KOPT-K1 (cell line): ENCODE measurements around the gene OBSL1.

ENCODE experiments used
- H3K27ac ChIP-seq: fragments of 200-600 bp; sonication (generic); 2 replicates; pipeline ENCODE4 v1.5.1; 2016; ENCODE audit warnings: antibody characterized with exemption, mild to moderate bottlenecking, low read depth, low read length; ENCODE audit not compliant: poor library complexity, severe bottlenecking
- H3K36me3 ChIP-seq: fragments of 200-600 bp; sonication (generic); 2 replicates; pipeline ENCODE4 v1.5.1; 2017; ENCODE audit warnings: antibody characterized with exemption, mild to moderate bottlenecking, low read length, moderate library complexity; ENCODE audit not compliant: insufficient read depth
- H3K9me3 ChIP-seq: fragments of 200-600 bp; sonication (generic); 2 replicates; pipeline ENCODE4 v1.5.1; 2017; ENCODE audit warnings: antibody characterized with exemption, low read length, mild to moderate bottlenecking; ENCODE audit not compliant: insufficient read depth, poor library complexity, severe bottlenecking

Gene OBSL1

GRCh38 chr2:219575566-219576504 is 4.5 kb upstream of the OBSL1 start:
- Histone ChIP-seq H3K27ac (no peak overlapping the region), H3K9me3 (no peaks in the 10 kb centered on the region)

DNA sequence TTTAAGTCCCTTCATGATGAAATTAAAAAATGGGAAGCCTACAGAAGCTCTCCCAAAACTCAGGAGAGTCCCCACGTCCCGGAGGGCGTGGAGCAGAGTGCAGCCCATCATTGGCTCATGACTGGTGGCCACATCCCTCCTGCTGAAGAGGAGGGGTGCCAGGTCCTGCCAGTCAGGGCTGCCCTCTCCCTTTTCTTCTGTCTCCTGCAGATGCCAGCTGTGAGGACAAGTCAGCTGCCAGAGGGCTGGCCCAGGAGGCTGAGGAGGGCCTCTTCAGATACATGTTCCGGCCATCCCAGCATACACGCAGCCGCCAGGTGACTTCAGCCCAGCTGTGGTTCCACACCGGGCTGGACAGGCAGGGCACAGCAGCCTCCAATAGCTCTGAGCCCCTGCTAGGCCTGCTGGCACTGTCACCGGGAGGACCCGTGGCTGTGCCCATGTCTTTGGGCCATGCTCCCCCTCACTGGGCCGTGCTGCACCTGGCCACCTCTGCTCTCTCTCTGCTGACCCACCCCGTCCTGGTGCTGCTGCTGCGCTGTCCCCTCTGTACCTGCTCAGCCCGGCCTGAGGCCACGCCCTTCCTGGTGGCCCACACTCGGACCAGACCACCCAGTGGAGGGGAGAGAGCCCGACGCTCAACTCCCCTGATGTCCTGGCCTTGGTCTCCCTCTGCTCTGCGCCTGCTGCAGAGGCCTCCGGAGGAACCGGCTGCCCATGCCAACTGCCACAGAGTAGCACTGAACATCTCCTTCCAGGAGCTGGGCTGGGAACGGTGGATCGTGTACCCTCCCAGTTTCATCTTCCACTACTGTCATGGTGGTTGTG is 3.4 kb upstream of the OBSL1 start:
- Histone ChIP-seq H3K27ac (no peak overlapping the region), H3K36me3 (no peaks in the 10 kb centered on the region), H3K9me3 (no peaks in the 10 kb centered on the region)

More at GRCh38 chr2:219575566-219576504, 4.5 kb upstream of the OBSL1 start:
- H3K36me3 ChIP-seq: no peaks in the 10 kb centered on the region

DNA sequence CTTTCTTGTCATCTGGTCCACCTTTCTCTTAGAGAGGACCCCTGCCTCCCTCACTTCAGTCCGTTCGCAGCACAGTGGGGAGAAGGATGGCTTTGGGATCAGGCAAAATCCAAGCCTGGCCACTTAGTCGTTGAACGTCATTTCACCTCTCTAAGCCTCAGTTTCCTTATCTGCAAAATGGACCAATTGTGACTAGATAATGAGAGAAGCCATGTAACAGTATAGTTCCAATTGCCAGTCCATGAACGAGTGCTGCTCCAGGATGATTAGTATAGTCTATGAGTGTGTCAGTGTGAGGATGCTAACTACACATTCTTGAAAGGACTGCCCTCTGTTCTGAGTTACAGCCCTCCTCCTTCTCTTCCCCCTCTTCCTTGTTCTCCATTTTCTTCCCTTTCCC is 1.8 kb upstream of the OBSL1 start:
- H3K9me3 ChIP-seq: no peaks in the 10 kb centered on the region
- H3K36me3 ChIP-seq: no peaks in the 10 kb centered on the region
- no peak overlapping the region for H3K27ac ChIP-seq

DNA sequence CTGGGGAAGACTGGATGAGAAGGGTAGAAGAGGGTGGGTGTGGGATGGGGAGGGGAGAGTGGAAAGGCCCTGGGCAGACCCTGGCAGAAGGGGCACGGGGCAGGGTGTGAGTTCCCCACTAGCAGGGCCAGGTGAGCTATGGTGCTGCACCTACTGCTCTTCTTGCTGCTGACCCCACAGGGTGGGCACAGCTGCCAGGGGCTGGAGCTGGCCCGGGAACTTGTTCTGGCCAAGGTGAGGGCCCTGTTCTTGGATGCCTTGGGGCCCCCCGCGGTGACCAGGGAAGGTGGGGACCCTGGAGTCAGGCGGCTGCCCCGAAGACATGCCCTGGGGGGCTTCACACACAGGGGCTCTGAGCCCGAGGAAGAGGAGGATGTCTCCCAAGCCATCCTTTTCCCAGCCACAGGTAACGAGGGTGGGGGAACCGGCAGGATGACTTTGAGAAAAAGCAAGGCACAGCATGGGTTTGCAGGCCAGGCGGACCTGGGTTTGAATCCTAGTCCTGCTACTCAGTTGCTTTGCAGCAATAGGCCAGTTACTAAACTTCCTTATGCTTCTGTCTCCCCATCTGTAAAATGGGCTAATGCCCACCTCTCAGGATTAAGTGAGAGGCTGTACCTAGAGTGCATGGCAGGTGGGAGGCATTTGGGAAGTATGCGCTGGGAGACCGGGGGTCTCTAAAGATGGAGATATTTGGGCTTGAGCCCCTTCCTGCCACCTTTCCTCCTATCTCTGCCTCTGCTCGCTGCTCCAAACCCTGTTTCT is 1.1 kb upstream of the OBSL1 start, which contains the start of gene INHA:
TSS of gene INHA (plus strand) at position 74 of the 765 bp plus-strand sequence. CDS start at position 139, 65 bp downstream.
- no peaks in the 10 kb centered on the region for H3K36me3 ChIP-seq

DNA sequence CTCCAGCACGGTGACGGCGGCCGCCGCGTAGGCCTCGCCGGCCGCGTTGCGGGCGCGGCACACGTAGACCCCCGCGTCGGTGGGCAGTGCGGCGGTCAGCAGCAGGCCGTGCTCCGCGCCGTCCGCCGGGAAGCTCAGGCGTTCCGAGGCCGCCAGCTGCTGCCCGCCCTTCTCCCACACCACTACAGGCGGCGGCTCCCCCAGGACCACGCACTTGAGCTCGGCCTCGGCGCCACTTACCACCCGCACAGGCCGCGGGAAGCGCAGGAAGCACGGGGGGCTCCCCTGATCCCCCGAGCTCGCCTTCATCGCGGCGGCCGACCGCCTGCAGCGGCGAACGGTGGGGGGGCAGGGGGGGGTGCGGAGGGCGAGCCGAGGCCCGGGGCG is 422 bp downstream of the OBSL1 start:
- Histone ChIP-seq H3K9me3 (no peaks in the 10 kb centered on the region), H3K36me3 (no peaks in the 10 kb centered on the region), H3K27ac (no peak overlapping the region)

More for the DNA sequence above, 1.1 kb upstream of the OBSL1 start, which contains the start of gene INHA:
- no peaks in the 10 kb centered on the region for H3K9me3 ChIP-seq
- no peak within 1 kb of the TSS for H3K27ac ChIP-seq

DNA sequence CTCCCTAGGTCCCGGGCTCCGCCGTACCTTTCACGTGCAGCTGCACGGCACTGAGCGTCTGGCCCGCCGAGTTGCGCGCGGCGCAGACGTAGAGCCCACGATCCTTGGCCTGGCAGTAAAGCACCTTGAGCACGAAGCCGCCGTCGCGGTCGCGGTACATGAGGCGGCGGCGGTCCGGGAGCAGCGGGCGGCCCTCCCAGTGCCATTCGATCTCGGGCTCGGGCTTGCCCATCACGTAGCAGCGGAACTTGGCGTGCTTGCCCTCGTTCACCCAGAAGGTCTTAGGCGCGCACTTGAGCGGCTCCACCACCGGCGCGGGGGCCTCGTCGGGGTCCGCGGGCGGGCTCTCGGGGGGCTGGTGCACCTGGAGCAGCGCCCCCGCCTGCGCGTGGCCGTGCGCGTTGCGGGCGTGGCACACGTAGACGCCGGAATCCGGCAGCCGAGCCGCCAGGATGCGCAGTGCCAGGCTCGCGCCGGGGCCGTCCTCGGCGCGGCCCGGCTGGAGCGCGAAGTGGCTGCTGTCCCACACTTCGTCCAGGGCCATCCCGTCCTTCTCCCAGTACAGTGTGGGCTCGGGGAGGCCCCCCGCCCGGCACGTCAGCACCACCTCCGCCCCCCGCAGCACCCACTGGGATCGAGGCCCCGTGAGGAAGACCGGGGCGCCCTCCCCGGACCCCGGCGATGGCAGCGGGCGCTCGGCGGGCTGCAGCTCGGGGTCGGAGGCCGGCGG is 980 bp downstream of the OBSL1 start:
- Histone ChIP-seq H3K9me3 (no peaks in the 10 kb centered on the region), H3K27ac (no peak overlapping the region), H3K36me3 (no peaks in the 10 kb centered on the region)

GRCh38 chr2:219569635-219570034 is 1.7 kb downstream of the OBSL1 start:
- Histone ChIP-seq H3K27ac (no peak overlapping the region), H3K9me3 (no peaks in the 10 kb centered on the region), H3K36me3 (no peaks in the 10 kb centered on the region)

GRCh38 chr2:219569041-219569440 is 2.3 kb downstream of the OBSL1 start:
- Histone ChIP-seq H3K36me3 (no peaks in the 10 kb centered on the region), H3K27ac (no peak overlapping the region), H3K9me3 (no peaks in the 10 kb centered on the region)

GRCh38 chr2:219567791-219568361 is 3.5 kb downstream of the OBSL1 start:
- Histone ChIP-seq H3K36me3 (no peaks in the 10 kb centered on the region), H3K27ac (no peak overlapping the region), H3K9me3 (no peaks in the 10 kb centered on the region)

DNA sequence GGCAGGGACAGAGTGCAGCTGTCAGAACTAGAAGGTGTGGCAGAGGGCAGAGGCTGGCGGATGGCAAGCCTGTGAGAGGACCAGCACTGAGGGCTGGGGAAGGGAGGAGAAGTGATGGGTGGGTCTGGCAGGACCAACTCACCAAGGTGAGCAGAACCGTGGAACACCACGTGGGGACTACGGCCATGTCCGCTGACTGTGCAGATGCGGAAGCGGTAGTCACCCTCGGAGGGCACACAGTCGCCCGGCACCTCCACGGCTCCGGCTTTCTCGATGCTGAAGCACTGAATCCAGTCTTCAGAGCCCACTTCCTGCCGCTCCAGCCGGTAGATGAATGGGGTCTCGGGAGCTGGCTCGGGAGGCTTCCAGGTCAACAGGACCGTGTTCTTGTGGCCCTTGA is 4.2 kb downstream of the OBSL1 start:
- Histone ChIP-seq H3K27ac (no peak overlapping the region), H3K9me3 (no peaks in the 10 kb centered on the region), H3K36me3 (no peaks in the 10 kb centered on the region)

DNA sequence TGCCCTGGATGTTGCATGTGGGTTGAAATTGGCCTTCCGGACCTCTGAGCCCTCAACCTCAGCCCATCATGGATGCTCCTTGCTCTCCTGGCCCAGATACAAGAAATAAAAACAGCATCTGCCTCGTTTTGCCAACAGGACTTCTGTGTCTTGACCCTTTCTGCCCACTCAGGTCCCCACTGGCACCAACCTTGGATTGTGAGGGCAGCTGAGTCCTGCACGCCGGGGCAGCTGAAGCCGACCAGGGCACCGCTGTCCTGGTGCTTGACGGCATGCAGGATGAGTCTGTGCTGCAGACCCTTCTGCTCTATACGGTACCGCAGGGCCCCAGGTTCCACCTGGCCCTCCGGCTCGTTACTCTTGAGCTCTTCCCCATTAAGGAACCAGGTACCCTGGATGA is 4.7 kb downstream of the OBSL1 start:
- no peaks in the 10 kb centered on the region for H3K36me3 ChIP-seq
- no peaks in the 10 kb centered on the region for H3K9me3 ChIP-seq

GRCh38 chr2:219565130-219566080 is 5.9 kb downstream of the OBSL1 start:
- H3K9me3 ChIP-seq: no peaks in the 10 kb centered on the region
- no peak overlapping the region for H3K27ac ChIP-seq
- H3K36me3 ChIP-seq: no peaks in the 10 kb centered on the region

More for the DNA sequence above, 4.7 kb downstream of the OBSL1 start:
- H3K27ac ChIP-seq: no peak overlapping the region

DNA sequence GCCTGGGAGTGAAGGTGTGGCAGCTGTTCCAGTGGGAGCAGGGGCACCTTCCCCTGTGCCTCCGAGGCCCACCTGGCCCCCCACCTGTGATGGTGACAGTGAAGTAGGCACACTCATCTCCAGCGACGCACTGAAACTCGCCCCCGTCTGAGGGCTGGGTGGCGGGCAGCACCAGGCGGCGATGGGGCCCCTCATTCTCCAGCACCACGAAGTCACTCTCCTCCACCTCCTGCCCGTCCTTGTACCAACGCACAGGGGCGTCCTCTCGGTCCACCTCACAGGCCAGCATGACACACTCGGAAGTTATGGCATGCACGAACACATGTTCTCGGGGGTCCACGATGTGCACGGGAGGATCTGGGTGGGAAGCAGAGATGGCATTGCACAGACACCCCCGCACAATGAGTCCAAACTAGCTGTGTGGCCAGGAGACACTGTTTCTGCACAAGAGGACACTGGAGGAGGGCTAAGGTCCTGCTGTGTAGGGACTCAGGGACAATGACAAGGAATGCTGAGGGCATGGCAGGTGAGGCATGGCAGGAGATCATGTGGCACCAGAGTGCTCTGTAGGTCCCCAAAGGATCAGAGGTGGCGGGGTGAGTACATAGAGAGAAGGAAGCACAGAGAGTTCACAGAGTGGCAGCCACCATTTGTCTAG is 7.9 kb downstream of the OBSL1 start:
- Histone ChIP-seq H3K9me3 (no peaks in the 10 kb centered on the region), H3K36me3 (no peaks in the 10 kb centered on the region), H3K27ac (no peak overlapping the region)
